Measurements from ENCODE around the gene PTPN20.
"Not testable (repeated sequence)": the region's sequence is repeated elsewhere in the genome, so short reads cannot be mapped to it uniquely, and the experiment has no call there.

- TF ChIP-seq ZNF384 (IDR thresholded peaks at IDR 0.05); ELF4 (IDR thresholded peaks at IDR 0.05); SP1 (IDR thresholded peaks at IDR 0.05); ARNT (IDR thresholded peaks at IDR 0.05); FOXM1 (IDR thresholded peaks at IDR 0.05; ENCODE audit: borderline replicate concordance); BHLHE40 (IDR thresholded peaks at IDR 0.05; ENCODE audit: borderline replicate concordance); FOXA1 (IDR thresholded peaks at IDR 0.05); L3MBTL2 (conservative IDR thresholded peaks at IDR 0.05); PKNOX1 (IDR thresholded peaks at IDR 0.05): not testable (repeated sequence)
Measured at GRCh38 chr10:46890813-46891611, 20.2 kb upstream of the PTPN20 start.
